ENCODE results near the gene SRC. TPM values are rescaled to one million over a fixed set of nuclear protein-coding genes. Genes with fewer than 3 reads are reported as not detected.

Gene SRC
- total RNA-seq, 1 experiment from 2014 or later = 23.3 TPM

- Histone ChIP-seq H3K27me3 (replicated peaks; ENCODE audit: insufficient read depth, low read depth, low read length, poor library complexity) (no peaks in the 10 kb centered on the region), H3K4me1 (ENCODE audit: insufficient read depth, low read length, poor library complexity, severe bottlenecking) (no peaks in the 10 kb centered on the region), H3K36me3 (ENCODE audit: insufficient read depth, low read length, poor library complexity, severe bottlenecking) (no peaks in the 10 kb centered on the region), H3K9me3 (ENCODE audit: low read depth, low read length, poor library complexity, severe bottlenecking) (no peaks in the 10 kb centered on the region), H3K4me3 (ENCODE audit: low read depth, low read length, poor library complexity, severe bottlenecking) (no peak overlapping the region), H3K27ac (ENCODE audit: low read depth, low read length, poor library complexity, severe bottlenecking) (no peak overlapping the region)
- intact Hi-C loops (cut with micrococcal nuclease; ENCODE audit: unreplicated experiment) = no loop called here
- ChIA-PET CTCF (interaction anchor here (0.5 kb wide), 1 partner anchor 227 kb away, joined by 9 read pairs; no protein-coding TSS in a partner anchor), POLR2A (ENCODE audit: low non-redundant PET) (no interaction called here)
- DNase-seq (ENCODE audit: low spot score) = no peak
- BruUV-seq (replicated peaks) = no TSS peak
- no peak for TF ChIP-seq EZH2 (IDR thresholded peaks at IDR 0.05; ENCODE audit: borderline replicate concordance, low read depth, low read length, poor library complexity, severe bottlenecking)
- TF ChIP-seq, protein P1, sequence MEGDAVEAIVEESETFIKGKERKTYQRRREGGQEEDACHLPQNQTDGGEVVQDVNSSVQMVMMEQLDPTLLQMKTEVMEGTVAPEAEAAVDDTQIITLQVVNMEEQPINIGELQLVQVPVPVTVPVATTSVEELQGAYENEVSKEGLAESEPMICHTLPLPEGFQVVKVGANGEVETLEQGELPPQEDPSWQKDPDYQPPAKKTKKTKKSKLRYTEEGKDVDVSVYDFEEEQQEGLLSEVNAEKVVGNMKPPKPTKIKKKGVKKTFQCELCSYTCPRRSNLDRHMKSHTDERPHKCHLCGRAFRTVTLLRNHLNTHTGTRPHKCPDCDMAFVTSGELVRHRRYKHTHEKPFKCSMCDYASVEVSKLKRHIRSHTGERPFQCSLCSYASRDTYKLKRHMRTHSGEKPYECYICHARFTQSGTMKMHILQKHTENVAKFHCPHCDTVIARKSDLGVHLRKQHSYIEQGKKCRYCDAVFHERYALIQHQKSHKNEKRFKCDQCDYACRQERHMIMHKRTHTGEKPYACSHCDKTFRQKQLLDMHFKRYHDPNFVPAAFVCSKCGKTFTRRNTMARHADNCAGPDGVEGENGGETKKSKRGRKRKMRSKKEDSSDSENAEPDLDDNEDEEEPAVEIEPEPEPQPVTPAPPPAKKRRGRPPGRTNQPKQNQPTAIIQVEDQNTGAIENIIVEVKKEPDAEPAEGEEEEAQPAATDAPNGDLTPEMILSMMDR (conservative IDR thresholded peaks at IDR 0.05; ENCODE audit: low read depth, low read length) = no peak
These were observed 20.7 kb upstream of the SRC start for GRCh38 chr20:37325206-37325605.

DNA sequence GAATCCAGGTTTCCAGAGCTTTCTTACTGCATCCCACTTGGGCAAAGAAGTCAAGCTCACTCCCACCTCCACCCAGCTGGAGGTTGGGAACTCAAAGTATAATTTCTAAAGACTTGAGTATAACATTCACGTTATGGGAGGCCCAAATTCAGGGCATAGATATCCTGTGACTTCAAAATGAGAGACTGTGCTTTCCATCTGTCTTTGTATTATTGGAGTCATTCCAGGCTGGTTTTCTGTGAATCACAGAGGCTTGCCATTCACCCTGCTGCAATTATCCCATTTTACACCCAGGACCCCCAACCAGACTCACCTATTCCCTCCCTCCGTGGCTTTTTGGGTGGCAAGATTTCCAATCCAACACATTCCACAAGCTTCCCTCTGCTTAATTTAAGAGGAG, 19.3 kb upstream of the SRC start:
- Histone ChIP-seq H3K27me3 (replicated peaks; ENCODE audit: insufficient read depth, low read depth, low read length, poor library complexity) (no peaks in the 10 kb centered on the region), H3K4me1 (ENCODE audit: insufficient read depth, low read length, poor library complexity, severe bottlenecking) (no peaks in the 10 kb centered on the region), H3K4me3 (ENCODE audit: low read depth, low read length, poor library complexity, severe bottlenecking) (no peak overlapping the region), H3K36me3 (ENCODE audit: insufficient read depth, low read length, poor library complexity, severe bottlenecking) (no peaks in the 10 kb centered on the region), H3K27ac (ENCODE audit: low read depth, low read length, poor library complexity, severe bottlenecking) (no peak overlapping the region), H3K9me3 (ENCODE audit: low read depth, low read length, poor library complexity, severe bottlenecking) (no peaks in the 10 kb centered on the region)
- no TSS peak for BruUV-seq (replicated peaks)
- CTCF ChIA-PET = no interaction called here
- POLR2A ChIA-PET (ENCODE audit: low non-redundant PET) = no interaction called here
- no peak for TF ChIP-seq EZH2 (IDR thresholded peaks at IDR 0.05; ENCODE audit: borderline replicate concordance, low read depth, low read length, poor library complexity, severe bottlenecking)
- TF ChIP-seq, protein P1 (conservative IDR thresholded peaks at IDR 0.05; ENCODE audit: low read depth, low read length) = no peak
- DNase-seq (ENCODE audit: low spot score) = no peak
- intact Hi-C loops (cut with micrococcal nuclease; ENCODE audit: unreplicated experiment) = no loop called here

- H3K9me3 ChIP-seq (ENCODE audit: low read depth, low read length, poor library complexity, severe bottlenecking) = no peaks in the 10 kb centered on the region
- H3K36me3 ChIP-seq (ENCODE audit: insufficient read depth, low read length, poor library complexity, severe bottlenecking) = no peaks in the 10 kb centered on the region
- no peak overlapping the region for H3K4me3 ChIP-seq (ENCODE audit: low read depth, low read length, poor library complexity, severe bottlenecking)
- BruUV-seq (replicated peaks) = no TSS peak
- CTCF ChIA-PET = no interaction called here
- H3K4me1 ChIP-seq (ENCODE audit: insufficient read depth, low read length, poor library complexity, severe bottlenecking) = no peaks in the 10 kb centered on the region
- H3K27ac ChIP-seq (ENCODE audit: low read depth, low read length, poor library complexity, severe bottlenecking) = no peak overlapping the region
- no peak for DNase-seq (ENCODE audit: low spot score)
- TF ChIP-seq, protein P1 (conservative IDR thresholded peaks at IDR 0.05; ENCODE audit: low read depth, low read length) = no peak
- no peak for TF ChIP-seq EZH2 (IDR thresholded peaks at IDR 0.05; ENCODE audit: borderline replicate concordance, low read depth, low read length, poor library complexity, severe bottlenecking)
- POLR2A ChIA-PET (ENCODE audit: low non-redundant PET) = no interaction called here
- H3K27me3 ChIP-seq (replicated peaks; ENCODE audit: insufficient read depth, low read depth, low read length, poor library complexity) = no peaks in the 10 kb centered on the region
- intact Hi-C loops (cut with micrococcal nuclease; ENCODE audit: unreplicated experiment) = no loop called here
These were observed 18.2 kb upstream of the SRC start for GRCh38 chr20:37327748-37328147.

Measured in A673 (cell line).